Gastrocnemius medialis (tissue), 4 donors: ENCODE data around the gene PNCK.

Source experiments
- CTCF ChIP-seq, 5 experiments: fragments of 450-650 bp in 3 of 5; fragments of 200-600 bp in 2 of 5; sonication (generic) in 2 of 5; IDR thresholded peaks in 4 of 5; conservative IDR thresholded peaks in 1 of 5; 1 replicate in 4 of 5; 2 replicates in 1 of 5; pipeline ENCODE4 v1.5.1; 2016 to 2019; ENCODE audit warnings: antibody characterized with exemption in 5 of 5, mild to moderate bottlenecking in 3 of 5, moderate library complexity in 3 of 5
- POLR2A ChIP-seq, 2 donors: fragments of 450-650 bp; IDR thresholded peaks; one replicate each; pipeline ENCODE4 v1.6.1; 2017; ENCODE audit warnings: antibody characterized with exemption in 2 of 2, mild to moderate bottlenecking in 2 of 2, moderate library complexity in 2 of 2

- TF ChIP-seq CTCF (IDR thresholded peaks at IDR 0.05 in 4 of 5, conservative IDR thresholded peaks at IDR 0.05 in 1 of 5) (no peak), POLR2A (IDR thresholded peaks at IDR 0.05) (no peak)
These were observed 33.4 kb downstream of the PNCK start for GRCh38 chrX:153640045-153640686.
